GOT3 (cell line): ENCODE data around the gene ARHGEF4.
A peak's percentile ranks its signal among the peaks of the same experiment; 100 is the strongest.

Experiments
- DNase-seq: peaks from one replicate; lab custom pipeline; 2025; ENCODE audit warnings: mixed read lengths; lab: John Stamatoyannopoulos, UW

The ARHGEF4 gene, protein sequence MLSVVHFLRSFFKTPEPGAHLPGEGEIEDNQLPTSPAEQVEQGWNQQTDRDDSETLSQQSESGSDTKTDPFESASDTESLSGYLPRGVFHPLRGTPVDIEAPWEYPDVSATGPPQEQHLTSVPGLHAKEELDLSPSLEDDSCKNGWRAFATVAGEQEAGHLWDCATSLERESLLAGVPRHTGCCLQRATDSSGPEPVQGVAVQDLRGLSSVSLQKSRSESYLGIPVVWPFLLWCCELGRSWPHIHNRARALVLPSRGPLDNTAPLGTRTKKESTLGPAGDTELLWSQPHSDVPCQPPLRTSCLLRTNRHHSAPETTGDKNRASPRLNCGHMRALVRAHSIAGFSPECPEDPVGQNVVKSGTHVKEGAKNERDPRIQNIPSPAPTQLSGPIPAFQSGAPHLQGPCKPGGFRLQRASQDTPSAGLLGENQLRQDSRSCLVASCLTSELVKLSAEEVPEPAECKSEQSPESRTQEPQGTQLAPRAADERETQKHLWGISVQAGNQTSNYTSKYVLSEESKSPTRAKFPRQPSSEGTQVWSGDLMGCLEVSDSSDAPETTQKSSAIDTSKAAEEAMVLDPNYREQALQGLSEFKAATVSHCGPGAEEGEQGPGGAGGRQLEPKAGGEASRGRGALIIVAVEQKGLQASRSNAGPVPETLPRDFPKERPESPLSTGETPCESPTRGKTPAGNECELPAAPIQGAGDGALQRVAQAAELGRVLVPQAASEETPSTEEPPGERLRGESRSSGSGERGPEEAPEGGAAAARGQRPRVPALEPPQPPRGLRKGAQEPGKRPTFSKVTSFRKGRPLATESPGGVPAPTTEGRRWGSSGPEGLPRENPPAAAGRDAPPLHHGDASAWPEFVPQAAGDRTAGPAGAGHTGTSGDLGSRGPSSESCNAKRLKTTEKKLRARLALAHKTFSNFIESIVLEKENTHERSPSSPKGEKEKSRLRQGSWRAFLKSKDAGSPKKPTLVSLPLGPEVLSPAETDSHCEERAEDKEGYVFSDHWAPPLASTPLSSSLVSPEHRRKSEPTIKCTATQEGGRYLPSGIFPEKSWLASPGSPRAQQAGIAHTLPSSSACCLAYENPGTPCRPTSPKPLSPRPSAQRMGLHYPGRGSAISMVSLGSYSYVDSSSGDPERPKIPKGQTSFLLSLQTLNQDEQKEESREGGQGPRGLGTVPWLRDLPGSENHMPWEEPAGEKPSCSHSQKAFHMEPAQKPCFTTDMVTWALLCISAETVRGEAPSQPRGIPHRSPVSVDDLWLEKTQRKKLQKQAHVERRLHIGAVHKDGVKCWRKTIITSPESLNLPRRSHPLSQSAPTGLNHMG (N-terminal part only)

DNA sequence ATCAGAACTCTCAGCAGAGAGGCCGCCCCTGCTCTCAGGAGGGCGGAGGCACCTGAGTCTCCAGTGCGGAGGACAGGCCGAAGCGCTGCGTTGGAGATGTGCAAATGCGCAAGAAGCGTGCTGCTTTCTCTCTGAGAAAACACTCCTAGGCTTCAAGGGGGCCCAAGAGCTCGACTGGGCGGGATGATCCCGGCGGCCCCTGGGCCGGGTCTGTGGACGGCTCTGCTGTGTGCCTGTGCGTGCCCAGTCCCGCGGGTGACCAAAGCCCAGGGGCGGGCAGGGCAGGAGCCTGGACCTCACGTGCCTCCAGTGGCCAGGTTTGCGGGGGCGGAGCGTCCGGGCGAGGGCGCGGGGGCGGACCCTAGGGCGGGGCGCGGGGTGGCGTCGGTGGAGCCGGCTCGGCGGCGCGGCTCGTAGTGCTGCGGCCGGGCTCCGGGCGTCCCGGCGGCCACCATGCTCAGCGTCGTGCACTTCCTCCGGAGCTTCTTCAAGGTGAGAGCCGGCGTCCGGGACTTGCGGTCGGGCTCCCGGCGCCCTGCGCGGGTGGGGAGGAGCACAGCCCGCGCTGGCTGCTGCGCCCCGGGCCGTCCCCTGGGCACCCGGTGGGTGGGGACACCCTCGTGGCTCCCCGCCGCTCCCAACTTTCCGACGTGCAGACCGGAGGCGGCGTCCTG lies at the start of gene ARHGEF4:
ARHGEF4 (plus strand) TSS at position 414 of the 674 bp plus-strand sequence; CDS start at position 454, 40 bp downstream.
- no peak for DNase-seq

DNA sequence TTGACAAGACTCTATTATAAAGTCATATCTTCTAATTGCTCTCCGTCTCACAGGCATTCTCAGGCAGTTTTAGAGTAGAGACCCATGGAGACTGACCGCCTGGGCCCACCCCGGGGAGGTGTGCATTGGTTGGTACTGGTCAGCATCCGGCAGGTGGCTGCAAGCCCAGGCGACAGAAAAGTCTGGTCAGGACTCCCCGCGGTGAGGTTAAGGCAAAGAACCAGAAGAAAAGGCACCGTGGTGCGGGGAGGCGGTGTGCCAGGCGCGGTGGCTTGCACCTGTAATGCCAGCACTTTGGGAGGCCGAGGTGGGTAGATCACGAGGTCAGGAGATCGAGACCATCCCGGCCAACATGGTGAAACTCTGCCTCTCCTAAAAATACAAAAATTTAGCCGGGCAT lies 48.9 kb upstream of the ARHGEF4 start:
- DNase-seq, result no peak

DNA sequence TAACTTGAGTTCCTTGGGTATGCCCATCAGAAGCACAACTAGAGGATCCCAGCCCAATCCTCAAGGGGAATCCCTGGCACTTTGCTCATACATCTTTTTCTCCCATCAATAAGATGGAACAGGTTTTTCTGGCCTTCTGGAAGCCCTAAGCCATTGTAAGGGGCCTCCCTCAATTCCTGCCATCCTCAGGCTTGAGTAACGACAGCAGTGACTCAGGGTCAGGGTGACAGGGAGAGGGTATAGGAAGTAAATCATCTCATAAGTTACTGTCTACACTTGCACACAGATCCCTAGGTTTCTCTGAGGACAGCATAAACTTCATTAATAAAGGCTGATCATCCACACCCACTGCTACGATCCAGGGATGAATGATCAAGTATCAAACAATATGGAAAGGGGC lies 46.4 kb upstream of the ARHGEF4 start:
- DNase-seq, result no peak

DNA sequence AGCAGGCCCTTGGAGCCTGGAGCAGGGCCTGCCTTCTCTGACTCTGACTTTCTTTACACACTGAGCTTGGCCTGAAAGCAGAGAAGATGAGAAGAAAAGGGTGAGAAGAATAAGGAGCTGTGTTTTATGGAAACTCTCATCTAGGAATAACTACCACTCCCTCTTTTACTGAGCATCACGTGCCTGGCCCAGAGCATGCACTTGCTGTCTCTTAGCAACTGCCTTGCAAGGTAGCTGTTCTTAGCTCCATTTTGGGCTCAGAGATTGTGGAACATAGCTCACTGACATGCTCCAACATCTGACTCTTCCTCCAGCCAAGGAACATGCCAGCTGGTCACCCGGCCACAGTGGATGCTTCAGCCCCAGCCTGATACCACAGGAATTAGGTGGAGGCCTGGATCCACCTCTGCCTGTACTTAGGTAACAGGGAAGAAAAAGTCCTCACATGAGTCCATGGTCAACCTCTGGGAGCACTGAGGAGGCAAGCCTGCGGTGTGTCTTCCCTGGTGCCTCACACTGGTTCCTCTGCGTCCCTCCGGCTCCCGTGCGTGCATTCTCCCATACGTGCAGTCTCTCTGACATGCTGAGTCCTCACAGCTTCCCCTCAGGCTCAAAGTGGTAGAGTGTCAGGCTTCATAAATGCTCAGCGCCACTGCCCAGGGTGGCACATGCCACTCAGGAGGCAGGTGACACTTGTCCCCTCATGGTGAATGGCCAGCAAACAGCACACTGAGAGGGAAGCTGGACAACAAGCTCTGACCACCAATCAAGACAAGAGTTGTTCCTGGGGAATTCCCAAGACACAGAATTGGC lies 45.7 kb upstream of the ARHGEF4 start:
- no peak for DNase-seq

DNA sequence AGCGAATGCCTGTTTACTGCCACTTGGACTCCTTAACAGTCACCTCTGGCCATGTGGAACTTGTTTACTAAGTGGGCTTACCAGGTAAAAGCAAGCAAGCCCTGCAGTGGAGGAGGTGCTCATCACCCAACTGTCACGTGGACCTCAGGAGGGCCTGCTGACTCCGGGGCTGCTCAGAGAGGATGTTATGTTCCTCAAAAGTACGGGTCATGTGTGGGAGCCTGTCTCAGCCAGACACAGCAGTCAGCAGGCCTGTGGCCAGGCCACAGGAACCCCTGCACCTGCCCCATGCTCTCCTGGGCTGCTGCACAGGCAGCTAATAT lies 45.1 kb upstream of the ARHGEF4 start:
- no peak for DNase-seq

DNA sequence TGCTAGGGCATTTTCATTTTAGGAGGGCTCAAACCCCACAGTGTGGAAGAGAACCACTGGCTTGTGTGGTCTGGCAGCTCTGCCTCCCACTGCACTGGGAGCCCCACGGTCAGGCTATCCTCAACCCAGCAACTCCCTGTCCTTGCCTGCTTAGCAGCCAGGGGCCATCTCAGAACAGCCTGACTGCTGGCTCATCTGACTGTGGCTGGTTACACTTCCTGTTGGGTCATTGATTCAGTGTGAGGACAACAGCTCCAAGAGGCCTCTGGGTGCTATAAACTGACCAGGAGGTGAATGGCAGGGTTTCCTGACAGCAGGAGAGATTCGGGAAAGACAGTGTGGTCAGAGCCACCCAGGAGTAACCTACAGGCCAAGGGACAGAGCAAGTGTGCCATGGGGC lies 41.3 kb upstream of the ARHGEF4 start:
- no peak for DNase-seq

DNA sequence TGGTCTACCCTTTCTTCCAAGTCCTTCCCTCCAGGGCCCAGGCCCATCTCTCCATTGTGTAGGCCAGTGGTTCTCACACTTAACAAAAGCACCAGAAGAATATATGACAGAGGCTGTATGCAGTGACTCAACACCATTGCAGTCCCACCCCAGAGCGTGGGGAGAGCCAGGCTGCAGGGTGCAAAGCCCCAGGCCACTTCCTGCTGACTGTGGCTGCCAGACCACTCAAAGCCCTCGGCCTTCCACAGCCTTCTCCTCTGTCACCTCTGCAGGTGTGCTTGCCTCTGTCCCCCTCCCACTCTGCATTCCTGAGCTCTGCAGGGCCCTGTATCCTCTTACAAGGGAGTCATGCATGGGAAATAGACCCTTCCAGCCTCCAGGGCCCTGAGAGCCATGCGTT lies 40.4 kb upstream of the ARHGEF4 start:
- DNase-seq, result no peak

DNA sequence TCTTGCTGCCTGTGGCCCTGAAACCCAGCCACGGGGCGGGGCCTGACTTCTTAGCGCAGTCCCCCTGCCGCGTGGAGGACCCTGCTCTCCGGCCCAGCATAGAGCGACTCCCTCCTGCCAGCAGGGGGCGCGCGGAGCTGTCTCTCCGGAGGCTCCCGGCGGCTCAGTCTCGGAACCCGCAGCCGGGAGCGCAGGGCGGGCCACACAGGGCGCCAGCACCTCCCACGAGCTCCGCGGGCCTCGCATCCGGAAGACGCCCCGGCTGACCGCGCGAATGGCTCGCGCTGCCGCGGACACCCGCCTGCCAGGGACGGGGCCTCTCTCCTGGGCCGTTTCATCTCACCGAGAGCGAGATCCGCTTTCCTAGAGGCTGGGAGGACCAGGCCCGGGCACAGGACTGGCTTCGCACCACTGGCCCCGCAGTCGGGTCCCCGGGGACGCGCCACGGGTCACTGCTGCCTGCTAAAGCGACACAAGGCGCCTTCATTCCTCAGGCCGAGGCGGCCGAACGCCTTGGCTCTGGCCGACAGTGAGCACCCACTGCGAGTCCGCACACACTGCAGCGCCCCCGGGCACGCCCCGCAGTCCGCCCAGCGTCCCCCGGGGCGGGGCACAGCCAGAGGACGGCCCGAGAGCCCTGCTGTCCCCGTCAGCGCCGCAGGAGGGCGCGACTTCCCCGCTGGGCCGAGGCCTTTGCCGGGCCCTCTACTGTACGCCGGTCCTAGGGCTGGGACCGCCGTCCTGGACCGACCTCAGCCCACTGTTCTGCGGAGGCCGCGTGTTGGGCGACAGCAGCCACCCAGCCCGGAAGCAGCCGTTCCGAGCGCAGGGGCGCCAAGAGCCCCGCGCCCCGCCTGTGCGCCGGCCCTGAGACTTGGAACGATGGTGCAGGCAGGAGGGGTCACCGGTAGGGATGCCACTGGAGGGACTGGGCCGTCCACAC lies 39.0 kb upstream of the ARHGEF4 start:
- peak; percentile 74 for DNase-seq

DNA sequence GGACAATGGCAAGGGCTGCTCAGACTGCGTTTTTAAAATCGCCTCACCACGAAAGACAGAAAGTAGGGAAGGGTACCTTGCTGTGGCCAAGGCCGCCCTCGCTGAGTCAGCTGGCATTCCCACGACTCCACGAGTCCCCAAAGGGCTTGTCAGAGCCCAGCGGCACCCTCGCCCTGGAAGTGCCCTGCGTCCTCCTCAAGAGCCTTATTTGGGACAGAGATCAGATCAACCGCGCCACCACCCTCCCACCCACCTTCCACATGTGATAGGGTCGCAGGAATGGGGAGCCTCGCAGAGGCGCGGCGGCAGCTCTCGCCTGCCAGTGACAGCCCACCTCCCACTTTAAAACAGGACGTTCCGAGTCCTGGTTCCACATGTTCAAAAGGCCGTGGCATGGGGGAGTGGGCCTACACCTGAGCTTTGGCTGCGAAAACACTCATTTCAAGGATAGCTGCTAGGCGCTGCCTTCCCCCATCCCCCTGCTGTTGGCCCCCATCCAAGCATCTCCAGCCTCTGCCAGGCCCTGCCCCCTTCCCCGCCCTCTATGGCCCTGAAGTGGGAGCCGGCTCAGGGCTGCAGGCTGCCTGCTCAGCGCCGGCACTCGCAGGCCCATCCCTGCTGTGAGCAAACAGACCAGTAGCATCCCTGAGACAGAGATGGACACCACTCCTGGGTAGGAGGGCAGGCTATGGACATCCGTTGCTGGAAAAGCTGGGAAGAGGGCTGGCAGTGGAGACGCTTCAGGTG lies 38.1 kb upstream of the ARHGEF4 start:
- DNase-seq, result no peak

DNA sequence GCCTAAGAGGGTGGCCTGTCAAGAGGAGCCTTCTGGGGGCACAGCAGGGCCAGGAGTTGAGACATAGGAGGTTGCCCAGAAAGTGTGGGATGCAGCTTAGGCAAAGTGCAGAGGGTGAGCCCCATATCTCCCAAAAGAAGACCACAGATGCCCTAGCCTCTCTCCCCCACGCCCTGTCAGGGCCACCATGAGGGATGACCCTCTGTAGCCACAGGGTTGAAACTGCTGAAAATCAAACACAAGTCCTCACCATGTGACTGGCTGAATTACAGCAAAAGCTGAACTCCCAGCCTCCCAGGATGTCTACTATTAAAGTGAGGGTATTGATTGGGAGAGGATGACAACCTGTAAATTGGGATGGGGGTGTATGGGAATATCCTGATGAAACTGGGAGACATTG lies 37.4 kb upstream of the ARHGEF4 start:
- no peak for DNase-seq

DNA sequence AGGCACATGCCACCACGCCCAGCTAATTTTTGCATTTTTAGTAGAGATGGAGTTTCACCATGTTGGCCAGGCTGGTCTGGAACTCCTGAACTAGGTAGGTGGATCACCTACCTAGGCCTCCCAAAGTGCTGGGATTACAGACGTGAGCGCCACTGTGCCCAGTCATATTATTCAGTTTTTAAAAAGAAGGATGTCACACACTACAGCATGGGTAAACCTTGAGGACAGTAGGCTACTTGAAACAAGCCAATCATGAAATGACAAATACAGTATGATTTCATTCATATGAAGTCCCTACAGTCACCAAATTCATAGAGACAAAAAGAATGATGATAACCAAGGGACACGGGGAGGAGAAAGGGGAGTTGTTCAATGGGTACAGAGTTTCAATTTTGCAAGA lies 31.1 kb upstream of the ARHGEF4 start:
- DNase-seq, result no peak

DNA sequence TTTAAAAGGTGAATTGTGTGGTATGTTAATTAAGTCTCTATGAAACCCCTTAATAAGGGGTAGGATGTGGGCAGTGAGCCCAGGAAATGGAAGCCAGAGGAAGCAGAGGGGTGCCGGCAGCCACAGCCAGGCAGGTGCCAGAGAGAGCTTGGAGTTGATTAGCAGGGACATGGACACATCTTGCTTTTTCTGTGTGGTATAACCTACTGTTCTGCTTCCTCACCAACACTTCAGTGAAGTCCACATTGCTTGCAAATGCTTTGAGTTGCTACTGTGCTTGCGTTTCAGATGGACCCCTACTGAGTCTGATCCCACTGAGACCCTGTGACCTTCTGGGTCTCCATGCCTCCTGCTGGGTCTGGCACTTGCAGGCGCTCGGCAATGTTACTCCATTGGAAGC lies 30.3 kb upstream of the ARHGEF4 start:
- no peak for DNase-seq

DNA sequence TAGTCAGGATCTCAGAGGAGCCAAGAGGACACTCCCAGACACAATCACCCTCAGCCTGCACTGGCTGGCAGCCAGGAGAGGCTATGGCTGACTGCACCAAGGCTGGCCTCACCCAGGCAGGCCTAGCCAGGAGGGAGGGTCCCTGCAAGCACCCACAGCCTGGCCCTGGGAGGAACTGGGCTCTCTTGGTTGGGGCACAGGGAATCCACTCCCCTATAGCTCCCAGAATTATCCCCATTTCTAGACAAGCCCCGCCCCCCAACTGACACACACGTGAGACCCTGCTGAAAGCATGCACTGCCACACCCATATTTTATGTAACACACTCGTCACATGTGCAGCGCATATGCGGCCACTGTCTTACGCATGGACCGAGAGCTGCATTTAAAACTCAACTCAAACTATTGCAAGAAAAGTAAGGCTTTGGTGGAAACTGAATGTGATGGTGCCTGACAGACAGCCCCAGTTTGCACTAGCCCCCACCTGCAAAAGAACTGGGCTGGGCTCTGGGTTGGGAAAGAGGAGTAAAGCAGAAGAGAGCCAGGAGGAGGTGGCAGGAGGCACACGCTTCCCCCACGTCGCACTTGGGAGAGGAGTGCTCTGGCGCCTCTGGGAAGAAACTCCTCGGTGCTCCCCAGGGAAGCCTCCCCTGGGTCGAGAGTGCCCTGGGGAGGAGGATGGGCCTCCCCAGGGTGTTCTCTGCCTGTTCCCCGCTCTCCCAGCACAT lies 28.9 kb upstream of the ARHGEF4 start:
- DNase-seq, result no peak

DNA sequence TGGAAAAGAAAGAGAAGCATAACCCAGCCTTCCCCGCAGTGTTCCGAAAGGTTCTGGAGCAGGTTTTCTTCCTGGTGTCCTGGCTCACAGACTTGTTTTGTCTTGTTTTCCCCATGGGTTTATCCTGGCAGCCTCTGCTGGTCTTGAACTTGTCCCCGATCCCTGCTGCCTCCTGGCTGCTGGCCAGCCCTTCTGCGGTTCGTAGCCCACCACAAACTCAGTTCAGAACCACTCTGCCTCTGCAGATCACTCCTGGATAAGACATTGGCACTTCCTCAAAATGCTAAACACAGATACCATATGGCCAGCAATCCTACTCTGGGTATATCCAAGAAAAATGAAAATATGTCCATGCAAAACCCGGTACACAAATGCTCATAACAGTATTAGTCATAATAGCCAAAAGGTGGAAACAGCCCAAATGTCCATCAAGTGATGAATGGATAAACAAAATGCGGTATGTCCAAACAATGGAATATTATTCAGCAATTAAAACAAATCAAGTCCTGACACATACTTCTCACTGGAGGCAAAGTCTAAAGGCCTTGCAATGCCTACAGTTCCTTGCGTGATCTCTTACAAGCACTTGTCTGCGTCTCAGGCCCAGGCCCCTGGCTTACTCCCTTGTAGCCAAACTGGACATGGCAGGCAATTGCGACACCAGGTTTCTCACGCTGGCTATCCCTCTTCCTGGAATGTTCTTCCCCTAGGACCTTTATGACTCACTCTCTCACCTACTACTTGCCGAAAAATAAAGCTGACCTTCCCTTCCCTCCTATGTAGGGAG lies 28.0 kb upstream of the ARHGEF4 start:
- DNase-seq, result no peak

DNA sequence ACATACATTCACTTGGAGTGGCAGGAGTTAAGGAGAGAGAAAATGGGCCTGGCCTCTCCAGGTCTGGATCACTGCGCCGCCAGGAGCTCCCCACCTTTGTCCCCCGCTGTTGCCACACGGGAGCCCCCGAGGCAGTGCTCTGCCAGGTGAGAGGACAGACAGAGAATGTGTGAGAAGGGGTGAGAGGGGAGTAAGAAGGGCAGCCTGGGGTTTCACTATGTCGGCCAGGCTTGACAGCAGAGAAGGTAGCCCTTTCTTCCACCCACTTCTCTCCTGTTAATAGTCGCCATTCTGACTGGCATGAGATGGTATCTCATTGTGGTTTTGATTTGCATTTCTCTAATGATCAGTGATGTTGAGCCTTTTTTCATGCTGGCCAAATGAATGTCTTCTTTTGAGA lies 26.2 kb upstream of the ARHGEF4 start:
- no peak for DNase-seq

DNA sequence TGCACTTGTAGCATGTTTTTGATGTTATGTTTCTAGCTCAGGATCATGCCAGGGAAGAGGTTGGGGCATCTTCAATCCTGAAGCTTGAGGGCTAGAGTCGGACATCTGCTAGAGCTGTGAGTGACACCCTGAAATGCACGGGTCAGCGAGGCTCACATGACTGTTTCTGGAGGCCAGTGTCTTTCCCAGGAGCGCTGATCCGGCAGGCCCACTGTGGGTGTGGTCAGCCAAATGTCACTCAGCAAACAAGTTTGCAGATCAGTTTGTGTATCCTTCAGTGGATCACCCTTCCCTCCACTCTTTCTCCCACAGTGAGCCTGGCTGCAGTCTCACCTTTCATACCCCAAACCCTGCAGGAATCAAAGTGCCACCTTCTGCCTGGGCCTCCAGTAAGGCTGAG lies 23.0 kb upstream of the ARHGEF4 start:
- no peak for DNase-seq

DNA sequence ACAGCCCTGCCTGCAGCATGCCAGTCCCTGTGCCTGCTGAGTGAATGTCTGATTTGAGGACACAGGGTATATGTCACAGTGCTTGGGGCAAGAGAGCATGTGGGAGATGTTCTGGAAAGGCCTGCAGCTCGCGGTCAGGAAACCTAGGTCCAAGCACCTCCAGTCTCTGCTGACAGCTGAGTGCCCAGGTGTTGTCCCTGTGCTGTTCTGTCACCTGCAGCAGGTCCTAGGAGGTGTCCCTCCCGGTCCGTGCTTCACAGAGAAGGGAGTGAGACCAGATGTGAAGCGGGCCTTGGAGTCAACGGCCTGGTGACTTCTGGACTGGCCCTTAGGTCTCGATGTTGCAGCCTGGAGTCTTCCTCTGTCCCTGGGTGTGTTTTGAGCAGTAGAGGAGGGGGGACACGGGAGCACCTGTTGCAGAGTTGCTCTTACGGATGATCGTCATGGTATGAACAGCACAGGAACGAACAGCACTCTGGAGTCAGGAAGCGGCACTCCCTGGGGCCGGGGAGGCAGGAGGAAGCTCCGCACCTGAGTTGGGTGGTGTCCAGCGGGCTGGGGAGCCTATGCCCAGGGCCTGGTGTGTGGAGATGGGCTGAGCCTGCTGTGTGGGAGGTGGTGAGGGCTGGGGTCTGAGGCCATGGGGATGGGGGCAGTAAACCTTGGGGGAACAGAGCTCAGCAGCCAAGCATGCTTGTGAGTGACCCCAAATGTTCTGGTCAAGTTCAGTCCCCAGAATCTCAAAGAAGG lies 21.6 kb upstream of the ARHGEF4 start:
- no peak for DNase-seq
